Cardiac fibroblast (primary cell): ENCODE measurements around the gene DNAJC1.
"Not testable (repeated sequence)": the region's sequence is repeated elsewhere in the genome, so short reads cannot be mapped to it uniquely, and the experiment has no call there.

ENCODE experiments used
- DNase-seq, 2 donors: peaks; one replicate each; pipeline versions ENCODE4 v3.0.0 to v3.0.0-alpha.2; 2010; ENCODE audit warnings: low read depth in 2 of 2
- H3K4me3 ChIP-seq, 2 donors: replicated peaks in 1 of 2; 1 replicate in 1 of 2; 2 replicates in 1 of 2; pipeline ENCODE4 v1.5.1; 2011; ENCODE audit warnings: low read depth in 2 of 2, low read length in 2 of 2, mild to moderate bottlenecking in 2 of 2, moderate library complexity in 1 of 2
- CTCF ChIP-seq: IDR thresholded peaks from one replicate; pipeline ENCODE4 v1.5.1; 2011; ENCODE audit warnings: low read depth, mild to moderate bottlenecking, low read length, inconsistent platforms

Gene DNAJC1

GRCh38 chr10:21823617-21824016 lies 179.9 kb downstream of the DNAJC1 start:
- no peak for DNase-seq
- TF ChIP-seq CTCF = no peak
- H3K4me3 ChIP-seq = no peak overlapping the region

GRCh38 chr10:21822273-21822672 lies 181.3 kb downstream of the DNAJC1 start:
- DNase-seq = not testable (repeated sequence)

GRCh38 chr10:21820952-21821351 lies 182.6 kb downstream of the DNAJC1 start:
- no peak overlapping the region for H3K4me3 ChIP-seq
- no peak for TF ChIP-seq CTCF
- DNase-seq = no peak

More at GRCh38 chr10:21822273-21822672, 181.3 kb downstream of the DNAJC1 start:
- H3K4me3 ChIP-seq = not testable (repeated sequence)

GRCh38 chr10:21818416-21818815 lies 185.1 kb downstream of the DNAJC1 start:
- DNase-seq, H3K4me3 ChIP-seq: not testable (repeated sequence)

- H3K4me3 ChIP-seq = no peak overlapping the region
- DNase-seq = no peak
- TF ChIP-seq CTCF = no peak
These were observed 188.7 kb downstream of the DNAJC1 start for GRCh38 chr10:21814866-21815265.

- DNase-seq = no peak
- H3K4me3 ChIP-seq = no peak overlapping the region
- TF ChIP-seq CTCF = no peak
These were observed 189.6 kb downstream of the DNAJC1 start for GRCh38 chr10:21813946-21814345.

GRCh38 chr10:21811245-21811585 lies 192.3 kb downstream of the DNAJC1 start:
- no peak overlapping the region for H3K4me3 ChIP-seq
- peak; percentile 18 to 41 for DNase-seq
- TF ChIP-seq CTCF = no peak

GRCh38 chr10:21810582-21811244 lies 192.8 kb downstream of the DNAJC1 start:
- DNase-seq = peak in 1 of 2 donors; percentile 16
- no peak for TF ChIP-seq CTCF
- H3K4me3 ChIP-seq = no peak overlapping the region
